Brain microvascular endothelial cell (primary cell): ENCODE results near the gene GDF2.

Experiments
- DNase-seq: peaks from one replicate; pipeline ENCODE4 v3.0.0-alpha.2; 2020
- H3K27ac ChIP-seq: fragments of 250-450 bp; sonication (Bioruptor Pico); 2 replicates; pipeline ENCODE4 v1.5.1; 2020; ENCODE audit warnings: mild to moderate bottlenecking, moderate library complexity
- H3K27me3 ChIP-seq: fragments of 250-450 bp; sonication (Bioruptor Pico); replicated peaks from 2 replicates; pipeline ENCODE4 v1.5.1; 2020; ENCODE audit warnings: mild to moderate bottlenecking
- H3K36me3 ChIP-seq: fragments of 250-450 bp; sonication (Bioruptor Pico); replicated peaks from 2 replicates; pipeline ENCODE4 v1.5.1; 2020; ENCODE audit warnings: mild to moderate bottlenecking
- H3K4me3 ChIP-seq: 2 replicates; pipeline ENCODE4 v1.5.1; 2011; ENCODE audit warnings: low read depth, mild to moderate bottlenecking, control low read depth, low read length, moderate library complexity
- in situ Hi-C: cut with HindIII; loops from 2 replicates; pipeline ENCODE4 v1.10.0; 2017; ENCODE audit warnings: low sequenced_read_pairs, low pct_ligation_motif_present
- TF ChIP-seq, protein P1 (sequence below): IDR thresholded peaks from 2 replicates; pipeline ENCODE4 v1.5.1; 2011; ENCODE audit warnings: low read depth, mild to moderate bottlenecking, moderate library complexity, low read length, control low read depth, inconsistent platforms; ENCODE audit errors: missing control alignments

The GDF2 gene

GRCh38 chr10:47294501-47294900 is 27.8 kb upstream of the GDF2 start:
- in situ Hi-C loops: no loop called here

DNA sequence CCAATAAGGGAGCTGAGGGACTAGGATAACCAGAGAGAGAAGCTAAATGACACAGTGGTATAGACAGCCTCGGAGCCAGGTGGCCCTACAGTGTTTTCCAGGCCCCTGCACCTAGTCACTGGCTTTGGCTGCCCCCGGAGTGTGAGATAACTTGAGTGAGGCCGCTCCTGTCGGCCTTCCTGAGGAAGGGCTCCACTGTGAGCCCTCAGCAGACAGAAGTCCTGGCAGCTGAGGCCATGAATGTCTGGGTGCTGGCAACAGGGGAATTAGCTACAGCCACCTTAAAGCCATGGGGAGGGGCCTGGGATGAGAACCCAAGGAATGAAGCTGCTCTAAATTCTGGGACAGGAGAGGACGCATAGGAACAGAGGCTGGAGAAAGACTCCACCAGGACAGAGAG is 26.8 kb upstream of the GDF2 start:
- H3K36me3 ChIP-seq: no peaks in the 10 kb centered on the region
- no peak overlapping the region for H3K27ac ChIP-seq
- TF ChIP-seq, protein P1, sequence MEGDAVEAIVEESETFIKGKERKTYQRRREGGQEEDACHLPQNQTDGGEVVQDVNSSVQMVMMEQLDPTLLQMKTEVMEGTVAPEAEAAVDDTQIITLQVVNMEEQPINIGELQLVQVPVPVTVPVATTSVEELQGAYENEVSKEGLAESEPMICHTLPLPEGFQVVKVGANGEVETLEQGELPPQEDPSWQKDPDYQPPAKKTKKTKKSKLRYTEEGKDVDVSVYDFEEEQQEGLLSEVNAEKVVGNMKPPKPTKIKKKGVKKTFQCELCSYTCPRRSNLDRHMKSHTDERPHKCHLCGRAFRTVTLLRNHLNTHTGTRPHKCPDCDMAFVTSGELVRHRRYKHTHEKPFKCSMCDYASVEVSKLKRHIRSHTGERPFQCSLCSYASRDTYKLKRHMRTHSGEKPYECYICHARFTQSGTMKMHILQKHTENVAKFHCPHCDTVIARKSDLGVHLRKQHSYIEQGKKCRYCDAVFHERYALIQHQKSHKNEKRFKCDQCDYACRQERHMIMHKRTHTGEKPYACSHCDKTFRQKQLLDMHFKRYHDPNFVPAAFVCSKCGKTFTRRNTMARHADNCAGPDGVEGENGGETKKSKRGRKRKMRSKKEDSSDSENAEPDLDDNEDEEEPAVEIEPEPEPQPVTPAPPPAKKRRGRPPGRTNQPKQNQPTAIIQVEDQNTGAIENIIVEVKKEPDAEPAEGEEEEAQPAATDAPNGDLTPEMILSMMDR: no peak
- DNase-seq: no peak
- H3K4me3 ChIP-seq: no peak overlapping the region
- in situ Hi-C loops: no loop called here
- H3K27me3 ChIP-seq: peaks cover 23% of the 10 kb centered on the region

More at GRCh38 chr10:47294501-47294900, 27.8 kb upstream of the GDF2 start:
- Histone ChIP-seq H3K27me3 (peaks cover 17% of the 10 kb centered on the region), H3K27ac (no peak overlapping the region), H3K36me3 (no peaks in the 10 kb centered on the region), H3K4me3 (no peak overlapping the region)
- TF ChIP-seq, protein P1: no peak
- DNase-seq: no peak

- DNase-seq: no peak
- in situ Hi-C loops: no loop called here
- Histone ChIP-seq H3K36me3 (no peaks in the 10 kb centered on the region), H3K4me3 (no peak overlapping the region), H3K27me3 (peaks cover 26% of the 10 kb centered on the region), H3K27ac (no peak overlapping the region)
- TF ChIP-seq, protein P1: no peak
Measured at GRCh38 chr10:47296156-47296894, 25.9 kb upstream of the GDF2 start.

GRCh38 chr10:47296941-47297340 is 25.3 kb upstream of the GDF2 start:
- Histone ChIP-seq H3K27ac (no peak overlapping the region), H3K4me3 (no peak overlapping the region), H3K27me3 (peaks cover 26% of the 10 kb centered on the region), H3K36me3 (no peaks in the 10 kb centered on the region)
- no peak for DNase-seq
- TF ChIP-seq, protein P1: no peak
- in situ Hi-C loops: no loop called here

DNA sequence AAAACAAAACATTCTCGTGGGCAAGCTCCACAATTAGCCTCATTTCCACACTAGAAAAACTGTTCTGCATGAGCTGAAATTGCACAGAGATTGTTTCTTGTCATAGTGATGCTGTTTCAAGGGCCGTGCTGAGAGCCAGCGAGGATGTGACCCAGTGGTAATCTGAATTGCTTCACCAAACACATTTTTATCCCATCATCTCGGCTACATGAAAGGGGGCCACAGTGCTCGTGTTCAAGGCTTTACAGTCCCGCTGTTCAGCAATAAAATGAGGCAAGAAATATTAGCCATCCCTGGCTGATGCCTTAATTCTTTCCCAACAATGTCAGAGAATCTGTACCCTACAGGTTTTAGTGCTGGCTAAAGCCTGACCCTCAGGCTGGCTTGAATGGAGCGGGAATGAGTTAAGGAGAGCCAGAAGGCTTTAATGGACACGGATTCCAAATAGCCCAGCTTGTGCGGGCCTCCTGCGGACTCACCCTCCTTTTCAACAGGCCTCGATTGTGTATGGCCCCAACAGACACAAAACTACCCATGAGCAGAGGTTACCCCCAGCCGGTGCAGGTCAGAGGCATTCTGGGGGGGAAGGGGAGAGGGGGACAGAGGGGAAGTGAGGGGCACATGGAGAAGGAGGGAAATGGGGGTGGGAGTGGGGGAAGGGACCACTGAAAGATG is 24.3 kb upstream of the GDF2 start:
- Histone ChIP-seq H3K27ac (no peak overlapping the region), H3K27me3 (peaks cover 26% of the 10 kb centered on the region), H3K4me3 (no peak overlapping the region), H3K36me3 (no peaks in the 10 kb centered on the region)
- DNase-seq: no peak
- TF ChIP-seq, protein P1: no peak
- in situ Hi-C loops: no loop called here

DNA sequence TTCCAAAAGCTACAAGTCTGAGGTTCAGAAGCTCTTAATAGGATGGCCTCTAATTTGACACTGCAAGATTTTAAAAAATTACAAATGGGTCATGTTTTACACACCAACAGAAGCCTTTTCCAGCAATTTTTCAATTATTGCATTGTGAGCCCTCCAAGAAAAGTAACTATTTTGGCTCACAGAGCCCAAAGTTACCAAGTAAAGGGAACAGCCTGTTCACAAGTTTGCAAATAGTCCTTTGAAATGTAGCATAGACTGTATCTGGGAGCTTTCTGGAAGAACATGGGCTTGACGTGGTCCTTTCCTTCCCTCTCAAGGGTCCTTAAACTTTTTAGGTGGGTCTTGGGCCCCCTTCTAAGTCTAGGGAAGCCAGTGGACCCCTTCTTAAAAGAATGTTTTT is 23.5 kb upstream of the GDF2 start:
- TF ChIP-seq, protein P1: no peak
- DNase-seq: no peak
- in situ Hi-C loops: no loop called here
- Histone ChIP-seq H3K27me3 (peaks cover 26% of the 10 kb centered on the region), H3K36me3 (no peaks in the 10 kb centered on the region), H3K27ac (no peak overlapping the region), H3K4me3 (no peak overlapping the region)
